Transverse colon (tissue), 4 donors: ENCODE data around the gene MRPL14.

Source experiments
- CTCF ChIP-seq, 5 experiments: fragments of 200-600 bp in 3 of 5; fragments of 450-650 bp in 2 of 5; sonication (generic) in 3 of 5; IDR thresholded peaks; 1 replicate in 2 of 5; 2 replicates in 3 of 5; pipeline ENCODE4 v1.5.1; 2016 to 2017; ENCODE audit warnings: antibody characterized with exemption in 5 of 5, inconsistent platforms in 3 of 5, mild to moderate bottlenecking in 2 of 5, moderate library complexity in 1 of 5
- EP300 ChIP-seq: sonication (generic); formaldehyde crosslinking; IDR thresholded peaks from one replicate; pipeline ENCODE4 v1.6.1; 2017; ENCODE audit warnings: antibody characterized with exemption, low read depth
- POLR2A ChIP-seq: fragments of 450-650 bp; IDR thresholded peaks from one replicate; pipeline ENCODE4 v1.6.1; 2016; ENCODE audit warnings: antibody characterized with exemption, mild to moderate bottlenecking, moderate library complexity
- POLR2AphosphoS5 ChIP-seq, 3 donors: sonication (generic); formaldehyde crosslinking; IDR thresholded peaks; one replicate each; pipeline ENCODE4 v1.6.1; 2016; ENCODE audit warnings: antibody characterized with exemption in 3 of 3

GRCh38 chr6:44148306-44148705 is 21.1 kb upstream of the MRPL14 start:
- TF ChIP-seq CTCF (IDR thresholded peaks at IDR 0.05) (no peak), POLR2AphosphoS5 (IDR thresholded peaks at IDR 0.05) (no peak), POLR2A (no peak), EP300 (no peak)
